Lung (tissue), 12 donors: Measurements from ENCODE around the gene AKAP13. TPM values are rescaled to one million over a fixed set of nuclear protein-coding genes. Genes with fewer than 3 reads are reported as not detected.

ENCODE experiments used
- ATAC-seq: fragments of 200-7000 bp; cut with Tn5 transposase; one replicate; pipeline ENCODE4 v1.9.1; 2020; ENCODE audit warnings: moderate number of reproducible peaks; ENCODE audit not compliant: insufficient read depth, low FRiP score
- DNase-seq, 3 donors: peaks; one replicate each; pipeline ENCODE4 v3.0.0-alpha.2; 2013 to 2017
- H3K27ac ChIP-seq, 2 donors: one replicate each; pipeline ENCODE4 v1.5.1; 2013; ENCODE audit warnings: mild to moderate bottlenecking in 2 of 2, moderate library complexity in 2 of 2, control low read depth in 1 of 2, inconsistent platforms in 1 of 2, low read depth in 1 of 2, low read length in 1 of 2
- H3K27me3 ChIP-seq, 3 donors: one replicate each; pipeline ENCODE4 v1.5.1; 2013; ENCODE audit warnings: low read length in 2 of 3; ENCODE audit not compliant: control insufficient read depth in 3 of 3, insufficient read depth in 3 of 3
- H3K36me3 ChIP-seq, 4 donors: one replicate each; pipeline ENCODE4 v1.5.1; 2013; ENCODE audit warnings: low read length in 4 of 4, mild to moderate bottlenecking in 1 of 4, moderate library complexity in 1 of 4; ENCODE audit not compliant: control insufficient read depth in 4 of 4, insufficient read depth in 4 of 4
- H3K4me1 ChIP-seq, 5 donors: one replicate each; pipeline ENCODE4 v1.5.1; 2013; ENCODE audit warnings: low read length in 5 of 5, mild to moderate bottlenecking in 2 of 5, moderate library complexity in 1 of 5; ENCODE audit not compliant: control insufficient read depth in 5 of 5, insufficient read depth in 5 of 5
- H3K4me3 ChIP-seq: one replicate; pipeline ENCODE4 v1.5.1; 2013; ENCODE audit warnings: mild to moderate bottlenecking, control low read depth, moderate library complexity
- H3K9ac ChIP-seq, 2 donors: one replicate each; pipeline ENCODE4 v1.5.1; 2013; ENCODE audit warnings: low read length in 2 of 2, control low read depth in 1 of 2; ENCODE audit not compliant: insufficient read depth in 1 of 2
- H3K9me3 ChIP-seq, 4 donors: one replicate each; pipeline ENCODE4 v1.5.1; 2013; ENCODE audit warnings: low read length in 3 of 4, mild to moderate bottlenecking in 1 of 4, moderate library complexity in 1 of 4; ENCODE audit not compliant: control insufficient read depth in 4 of 4, insufficient read depth in 3 of 4
- CTCF ChIP-seq: IDR thresholded peaks from 2 replicates; pipeline ENCODE4 v1.5.1; 2012; ENCODE audit warnings: mild to moderate bottlenecking; ENCODE audit errors: control extremely low read depth, extremely low read depth
- WGBS, 2 donors: extraction: QIAGEN DNeasy Blood & Tissue Kit; methylation state at CpG; one replicate each; pipeline ENCODE4 v1.1.7; 2013; 5-methylcytosine and 5-hydroxymethylcytosine counted together
- polyA plus RNA-seq, 2 donors: library from polyadenylated mRNA; stranded (reverse); fragments of 200-250 nt; gene quantifications; one replicate each; pipeline ENCODE4 v1.2.1, GENCODE V29; 2013
- total RNA-seq, 2 donors: library from RNA; depleted of rRNA in 1 of 2; stranded (reverse); fragments of >200 nt in 1 of 2; gene quantifications; one replicate each; pipeline ENCODE4 v1.2.1, GENCODE V29; 2014 to 2021
- donor health status: control.
- donor health status: control.
- donor health status: Bipolar disorder and iron deficiency.
- donor health status: healthy.
- donor health status: DM: yes; HTN: yes; CAD: no.

Gene AKAP13
- total and polyA plus RNA-seq, 4 donors, result 102 to 1,115 (median 259) TPM

GRCh38 chr15:85517086-85517485 lies 136.7 kb downstream of the AKAP13 start:
- no peak overlapping the region for H3K4me3 ChIP-seq
- no peaks in the 10 kb centered on the region for H3K9me3 ChIP-seq
- no peaks in the 10 kb centered on the region for H3K27me3 ChIP-seq
- no peak overlapping the region for H3K27ac ChIP-seq
- 81 to 92% methylated on average over 1 of the region's 1 CpG for WGBS, 2 donors
- peaks cover 0 to 24% (median 0%) of the 10 kb centered on the region in 5 donors for H3K4me1 ChIP-seq
- no peak for DNase-seq
- no peak for TF ChIP-seq CTCF
- no peak overlapping the region for H3K9ac ChIP-seq
- H3K36me3 ChIP-seq, result peaks cover 0 to 2% (median 1%) of the 10 kb centered on the region in 4 donors
- no peak for ATAC-seq

- 89 to 92% methylated on average over 5 of the region's 5 CpGs for WGBS, 2 donors
- ATAC-seq, result no peak
- no peak overlapping the region for H3K9ac ChIP-seq
- peaks cover 0 to 11% (median 5%) of the 10 kb centered on the region in 4 donors for H3K36me3 ChIP-seq
- peaks cover 0 to 23% (median 0%) of the 10 kb centered on the region in 5 donors for H3K4me1 ChIP-seq
- H3K9me3 ChIP-seq, result no peaks in the 10 kb centered on the region
- H3K27me3 ChIP-seq, result no peaks in the 10 kb centered on the region
- no peak overlapping the region for H3K4me3 ChIP-seq
- DNase-seq, result no peak
- TF ChIP-seq CTCF, result no peak
- no peak overlapping the region for H3K27ac ChIP-seq
Measured at GRCh38 chr15:85518979-85519761, 138.8 kb downstream of the AKAP13 start.

- ATAC-seq, result no peak
Measured at GRCh38 chr15:85520650-85521049, 140.2 kb downstream of the AKAP13 start.

More at GRCh38 chr15:85520650-85521049, 140.2 kb downstream of the AKAP13 start:
- no peaks in the 10 kb centered on the region for H3K9me3 ChIP-seq
- no peak overlapping the region for H3K4me3 ChIP-seq
- TF ChIP-seq CTCF, result no peak
- no peaks in the 10 kb centered on the region for H3K27me3 ChIP-seq
- 75 to 79% methylated on average over 3 of the region's 3 CpGs for WGBS, 2 donors
- H3K27ac ChIP-seq, result no peak overlapping the region
- peaks cover 0 to 17% (median 0%) of the 10 kb centered on the region in 5 donors for H3K4me1 ChIP-seq
- H3K36me3 ChIP-seq, result peaks cover 0 to 11% (median 5%) of the 10 kb centered on the region in 4 donors
- DNase-seq, result no peak
- H3K9ac ChIP-seq, result no peak overlapping the region
